H7 (cell line): Measurements from ENCODE around the gene TEX14. TPM values are rescaled to one million over a fixed set of nuclear protein-coding genes. Genes with fewer than 3 reads are reported as not detected.
A peak's percentile ranks its signal among the peaks of the same experiment; 100 is the strongest.
"Not testable (repeated sequence)": the region's sequence is repeated elsewhere in the genome, so short reads cannot be mapped to it uniquely, and the experiment has no call there.

Experiments
- DNase-seq: peaks from one replicate; pipeline ENCODE4 v3.0.0; 2012
- H3K27me3 ChIP-seq: 2 replicates; pipeline ENCODE4 v1.6.0; 2011; ENCODE audit warnings: mild to moderate bottlenecking, low read length; ENCODE audit not compliant: control insufficient read depth, insufficient read depth
- H3K36me3 ChIP-seq: replicated peaks from 2 replicates; pipeline ENCODE4 v1.5.1; 2011; ENCODE audit warnings: low read length; ENCODE audit not compliant: control insufficient read depth, insufficient read depth
- H3K4me3 ChIP-seq: 2 replicates; pipeline ENCODE4 v1.5.1; 2011; ENCODE audit warnings: low read depth, mild to moderate bottlenecking, control low read depth, low read length, moderate library complexity; ENCODE audit not compliant: insufficient read depth
- total RNA-seq: library from RNA; depleted of rRNA; stranded (reverse); fragments of >200 nt; shearing (Covaris generic); gene quantifications from 2 replicates; pipeline ENCODE4 v1.2.3, GENCODE V29; 2014

Gene TEX14
- total RNA-seq, 1 experiment from 2014 or later: 0.80 TPM

DNA sequence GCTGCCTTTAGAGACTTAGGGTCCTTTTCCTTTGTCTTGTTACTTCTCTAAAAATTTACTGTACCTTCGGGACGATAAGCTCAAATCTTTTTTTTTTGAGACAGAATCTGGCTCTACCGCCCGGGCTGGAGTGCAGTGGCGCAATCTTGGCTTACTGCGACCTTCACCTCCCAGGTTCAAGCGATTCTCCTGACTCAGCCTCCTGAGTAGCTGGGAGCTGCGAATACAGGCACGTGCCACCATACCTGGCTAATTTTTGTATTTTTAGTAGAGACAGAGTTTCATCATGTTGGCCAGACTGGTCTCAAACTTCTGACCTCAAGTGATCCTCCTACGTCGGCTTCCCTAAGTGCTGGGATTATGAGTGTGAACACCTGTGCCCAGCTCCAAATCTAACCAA, 7.9 kb upstream of the TEX14 start:
- Histone ChIP-seq H3K27me3 (no peaks in the 10 kb centered on the region), H3K36me3 (no peaks in the 10 kb centered on the region; the same call in 1 of the 2 replicates), H3K4me3 (no peak overlapping the region)
- no peak for DNase-seq

DNA sequence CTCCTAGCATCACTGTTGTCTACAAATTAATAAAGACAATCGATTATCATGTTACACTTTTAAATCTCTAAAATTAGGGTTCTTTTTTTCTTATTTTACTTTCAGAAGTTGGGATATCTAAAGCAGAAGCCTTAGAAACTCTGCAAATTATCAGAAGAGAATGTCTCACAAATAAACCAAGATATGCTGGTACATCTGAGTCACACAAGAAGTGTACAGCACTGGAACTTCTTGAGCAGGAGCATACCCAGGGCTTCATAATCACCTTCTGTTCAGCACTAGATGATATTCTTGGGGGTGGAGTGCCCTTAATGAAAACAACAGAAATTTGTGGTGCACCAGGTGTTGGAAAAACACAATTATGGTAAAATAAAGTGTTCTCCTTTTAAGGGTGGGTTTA, 3.0 kb upstream of the TEX14 start:
- H3K27me3 ChIP-seq: no peaks in the 10 kb centered on the region
- no peak overlapping the region for H3K4me3 ChIP-seq
- no peak for DNase-seq
- no peaks in the 10 kb centered on the region; the same call in 1 of the 2 replicates for H3K36me3 ChIP-seq

DNA sequence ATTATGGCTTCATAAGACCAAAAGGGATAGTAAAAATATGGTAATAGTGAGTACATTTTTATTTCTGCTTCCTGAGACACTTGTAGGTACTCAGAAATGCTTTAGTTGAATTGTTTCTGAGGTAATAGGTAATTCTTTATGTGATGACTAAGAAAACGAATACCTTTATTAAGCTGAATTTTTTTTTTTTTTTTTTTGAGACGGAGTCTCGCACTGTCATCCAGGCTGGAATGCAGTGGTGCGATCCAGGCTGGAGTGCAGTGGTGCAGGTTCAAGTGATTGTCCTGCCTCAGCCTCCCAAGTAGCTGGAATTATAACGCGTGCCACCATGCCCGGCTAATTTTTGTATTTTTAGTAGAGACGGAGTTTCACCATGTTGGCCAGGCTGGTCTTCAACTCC, 2.5 kb upstream of the TEX14 start:
- H3K36me3 ChIP-seq: no peaks in the 10 kb centered on the region; the same call in 1 of the 2 replicates
- no peaks in the 10 kb centered on the region for H3K27me3 ChIP-seq
- no peak overlapping the region for H3K4me3 ChIP-seq
- DNase-seq: no peak

DNA sequence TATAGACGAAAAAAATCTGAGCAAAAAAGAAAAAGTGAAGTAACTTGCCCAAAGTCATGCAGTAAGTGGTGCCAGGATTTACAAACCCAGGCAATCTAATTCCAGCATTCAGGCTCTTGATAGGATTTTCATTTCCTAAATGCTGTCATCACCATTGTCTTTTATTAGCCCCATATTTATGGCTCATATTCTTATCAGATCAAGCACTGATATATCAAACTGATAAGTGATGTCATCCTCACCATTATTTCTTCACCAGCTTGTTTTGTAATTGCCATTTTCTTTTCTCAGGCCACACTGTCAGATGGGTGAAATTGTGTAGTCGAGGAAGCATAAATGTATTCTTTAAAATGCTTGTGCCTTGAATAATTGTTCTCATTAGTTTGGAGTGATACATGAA, 1.9 kb upstream of the TEX14 start:
- Histone ChIP-seq H3K27me3 (no peaks in the 10 kb centered on the region), H3K4me3 (no peak overlapping the region)
- DNase-seq: no peak

DNA sequence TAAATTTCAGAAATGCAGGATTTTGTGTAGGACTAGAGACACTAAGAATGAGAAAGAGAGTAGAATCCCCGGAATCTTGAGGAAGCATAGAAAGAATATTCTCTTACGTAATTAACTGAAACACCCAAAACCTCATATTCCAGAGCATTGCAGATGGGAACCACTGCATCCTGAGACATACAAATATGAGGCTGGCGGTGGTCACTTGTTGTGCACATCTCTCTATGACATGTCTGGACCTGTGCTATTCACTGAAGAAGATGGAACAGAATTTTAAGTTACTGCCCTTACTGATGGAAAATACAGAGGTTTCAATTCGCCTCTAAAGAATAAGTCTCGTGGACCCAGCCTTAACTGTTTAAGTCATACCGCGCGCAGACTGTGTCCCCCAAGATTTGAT, 1.4 kb upstream of the TEX14 start:
- no peak for DNase-seq
- Histone ChIP-seq H3K4me3 (peak overlapping the region; percentile 47; the same call in 1 of the 2 replicates), H3K36me3 (no peaks in the 10 kb centered on the region), H3K27me3 (no peaks in the 10 kb centered on the region)

More for the DNA sequence above, 1.9 kb upstream of the TEX14 start:
- no peaks in the 10 kb centered on the region for H3K36me3 ChIP-seq

DNA sequence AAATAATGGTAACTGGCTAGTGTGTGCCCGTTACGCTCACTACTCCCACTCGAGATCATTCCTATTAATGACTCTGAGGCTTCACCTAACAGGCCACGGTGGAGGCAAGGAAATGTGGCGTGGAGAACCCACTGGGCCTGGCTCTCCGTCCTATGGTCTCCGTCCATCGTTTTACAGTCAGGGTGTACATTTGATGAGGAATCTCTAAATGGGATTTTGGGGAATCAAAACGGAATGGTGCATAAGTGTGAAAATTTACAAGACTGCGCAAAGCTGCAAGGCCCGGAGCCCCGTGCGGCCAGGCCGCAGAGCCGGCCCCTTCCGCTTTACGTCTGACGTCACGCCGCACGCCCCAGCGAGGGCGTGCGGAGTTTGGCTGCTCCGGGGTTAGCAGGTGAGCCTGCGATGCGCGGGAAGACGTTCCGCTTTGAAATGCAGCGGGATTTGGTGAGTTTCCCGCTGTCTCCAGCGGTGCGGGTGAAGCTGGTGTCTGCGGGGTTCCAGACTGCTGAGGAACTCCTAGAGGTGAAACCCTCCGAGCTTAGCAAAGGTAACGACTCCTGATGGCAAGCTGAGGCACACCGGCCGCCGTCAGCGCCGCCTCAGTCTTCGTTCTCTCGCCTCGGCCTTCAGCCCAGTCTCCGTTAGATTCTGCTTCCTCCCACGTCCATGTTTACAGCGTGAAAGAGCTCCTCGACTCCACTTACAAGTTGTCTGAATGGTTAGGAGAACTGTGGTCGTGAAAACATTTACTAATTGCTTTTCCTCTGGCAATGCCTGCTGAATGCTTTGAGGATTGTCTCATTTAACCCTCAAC, 602 bp upstream of the TEX14 start, which contains the start of gene RAD51C:
RAD51C (plus strand) TSS at position 364 of the 817 bp plus-strand sequence; CDS start at position 406, 42 bp downstream.
- DNase-seq: peak; percentile 80
- Histone ChIP-seq H3K36me3 (no peaks in the 10 kb centered on the region), H3K4me3 (peak within 1 kb of the TSS; percentile 47), H3K27me3 (no peaks in the 10 kb centered on the region)

DNA sequence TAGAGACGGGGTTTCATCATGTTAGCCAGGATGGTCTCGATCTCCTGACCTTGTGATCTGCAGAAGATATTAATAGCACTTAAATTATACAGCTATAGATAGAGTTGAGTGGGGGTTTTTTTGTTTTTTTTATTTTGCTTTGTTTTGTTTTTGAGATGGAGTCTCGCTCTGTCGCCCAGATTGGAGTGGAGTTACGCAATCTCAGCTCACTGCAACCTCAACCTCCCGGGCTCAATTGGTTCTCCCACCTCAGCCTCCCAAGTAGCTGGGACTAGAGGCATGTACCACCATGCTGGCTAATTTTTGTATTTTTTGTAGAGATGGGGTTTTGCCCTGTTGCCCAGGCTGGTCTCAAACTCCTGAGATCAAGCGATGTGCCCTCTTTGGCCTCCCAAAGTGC, 1.8 kb downstream of the TEX14 start:
- not testable (repeated sequence) for H3K4me3 ChIP-seq, H3K36me3 ChIP-seq, H3K27me3 ChIP-seq, DNase-seq

DNA sequence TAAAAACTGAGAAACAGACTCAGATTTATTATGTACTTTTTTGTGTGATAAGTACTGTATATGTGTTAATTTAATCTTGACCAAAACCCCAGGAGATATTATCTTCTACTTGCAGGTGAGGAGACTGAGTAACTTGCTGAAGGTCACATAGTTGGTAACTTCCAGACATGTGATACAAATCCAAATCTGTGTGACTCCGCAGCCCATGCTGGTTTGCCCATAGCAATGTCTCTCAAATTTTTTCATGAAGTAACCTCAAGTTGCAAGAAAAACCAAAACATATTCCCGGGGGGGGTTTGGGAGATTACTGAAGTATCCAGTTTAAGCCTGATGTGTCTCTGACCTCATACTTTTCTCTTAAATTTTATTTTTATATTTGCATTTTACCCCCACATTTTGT, 3.3 kb downstream of the TEX14 start:
- no peak for DNase-seq
- no peak overlapping the region for H3K4me3 ChIP-seq
- no peaks in the 10 kb centered on the region for H3K27me3 ChIP-seq

DNA sequence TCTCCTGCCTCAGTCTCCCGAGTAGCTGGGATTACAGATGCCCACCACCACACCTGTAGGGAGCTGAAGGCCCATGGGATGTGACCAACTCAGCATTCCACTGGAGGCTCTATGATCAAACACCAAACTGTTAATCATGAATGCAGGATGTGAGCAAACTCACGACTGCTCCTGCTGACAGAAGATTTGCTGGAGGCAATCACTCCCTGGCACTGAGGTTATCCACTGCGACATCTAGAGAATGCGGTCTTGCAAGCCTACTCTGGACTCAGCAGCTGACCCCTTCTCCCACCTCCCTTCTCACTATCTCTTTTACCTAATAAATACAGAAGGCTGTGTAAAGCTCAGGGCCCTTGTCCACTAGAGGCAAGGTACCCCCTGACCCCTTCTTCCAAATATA, 4.9 kb downstream of the TEX14 start:
- H3K36me3 ChIP-seq: no peaks in the 10 kb centered on the region
- H3K27me3 ChIP-seq: no peaks in the 10 kb centered on the region
- no peak overlapping the region for H3K4me3 ChIP-seq
- no peak for DNase-seq

More for the DNA sequence above, 3.3 kb downstream of the TEX14 start:
- H3K36me3 ChIP-seq: no peaks in the 10 kb centered on the region

DNA sequence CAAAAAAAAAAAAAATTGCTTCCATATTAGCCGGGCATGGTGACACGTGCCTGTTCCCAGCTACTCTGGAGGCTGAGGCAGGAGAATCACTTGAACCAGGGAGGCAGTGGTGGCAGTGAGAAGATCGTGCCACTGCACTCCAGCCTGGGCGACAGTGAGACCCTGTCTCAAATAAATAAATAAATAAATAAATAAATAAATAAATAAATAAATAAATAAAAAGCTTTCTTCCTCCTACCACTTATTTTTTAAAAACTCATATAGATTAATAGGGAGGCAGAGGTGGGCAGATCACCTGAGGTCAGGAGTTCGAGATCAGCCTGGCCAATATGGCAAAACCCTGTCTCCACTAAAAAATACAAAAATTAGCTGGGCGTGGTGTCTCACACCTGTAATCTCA, 7.4 kb downstream of the TEX14 start:
- H3K27me3 ChIP-seq, H3K36me3 ChIP-seq, DNase-seq, H3K4me3 ChIP-seq: not testable (repeated sequence)

DNA sequence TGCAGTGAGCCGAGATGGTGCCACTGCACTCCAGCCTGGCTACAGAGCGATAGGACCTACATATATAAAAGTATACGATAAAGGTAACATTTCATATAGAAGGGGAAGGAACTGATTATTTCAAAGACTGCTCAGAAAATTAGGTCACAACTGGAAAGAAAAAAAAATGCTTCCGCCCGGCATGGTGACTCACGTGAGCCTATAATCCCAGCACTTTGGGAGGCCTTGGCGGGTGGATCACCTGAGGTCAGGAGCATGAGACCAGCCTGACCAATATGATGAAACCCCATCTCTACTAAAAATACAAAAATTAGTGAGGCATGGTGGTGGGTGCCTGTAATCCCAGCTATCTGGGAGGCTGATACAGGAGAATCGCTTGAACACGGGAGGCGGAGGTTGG, 7.8 kb downstream of the TEX14 start:
- Histone ChIP-seq H3K4me3 (no peak overlapping the region), H3K36me3 (no peaks in the 10 kb centered on the region), H3K27me3 (no peaks in the 10 kb centered on the region)
- DNase-seq: no peak

DNA sequence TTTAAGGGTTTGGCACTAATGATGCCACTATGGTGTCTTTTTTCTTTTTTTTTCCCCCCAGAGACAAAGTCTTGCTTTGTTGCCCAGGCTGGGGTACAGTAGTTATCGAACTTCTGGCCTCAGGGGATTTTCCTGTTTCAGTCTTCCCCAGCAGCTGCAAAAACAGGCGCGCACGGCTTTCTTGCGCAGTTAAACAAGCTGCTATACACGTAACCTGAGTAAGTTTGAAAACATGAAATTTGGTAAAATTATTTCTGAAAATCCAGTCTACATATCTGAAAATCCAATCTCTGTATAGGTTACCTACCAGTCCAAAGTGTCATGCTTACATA, 11.8 kb downstream of the TEX14 start:
- no peak overlapping the region for H3K4me3 ChIP-seq
- no peak for DNase-seq
- no peaks in the 10 kb centered on the region for H3K27me3 ChIP-seq
- H3K36me3 ChIP-seq: no peaks in the 10 kb centered on the region

DNA sequence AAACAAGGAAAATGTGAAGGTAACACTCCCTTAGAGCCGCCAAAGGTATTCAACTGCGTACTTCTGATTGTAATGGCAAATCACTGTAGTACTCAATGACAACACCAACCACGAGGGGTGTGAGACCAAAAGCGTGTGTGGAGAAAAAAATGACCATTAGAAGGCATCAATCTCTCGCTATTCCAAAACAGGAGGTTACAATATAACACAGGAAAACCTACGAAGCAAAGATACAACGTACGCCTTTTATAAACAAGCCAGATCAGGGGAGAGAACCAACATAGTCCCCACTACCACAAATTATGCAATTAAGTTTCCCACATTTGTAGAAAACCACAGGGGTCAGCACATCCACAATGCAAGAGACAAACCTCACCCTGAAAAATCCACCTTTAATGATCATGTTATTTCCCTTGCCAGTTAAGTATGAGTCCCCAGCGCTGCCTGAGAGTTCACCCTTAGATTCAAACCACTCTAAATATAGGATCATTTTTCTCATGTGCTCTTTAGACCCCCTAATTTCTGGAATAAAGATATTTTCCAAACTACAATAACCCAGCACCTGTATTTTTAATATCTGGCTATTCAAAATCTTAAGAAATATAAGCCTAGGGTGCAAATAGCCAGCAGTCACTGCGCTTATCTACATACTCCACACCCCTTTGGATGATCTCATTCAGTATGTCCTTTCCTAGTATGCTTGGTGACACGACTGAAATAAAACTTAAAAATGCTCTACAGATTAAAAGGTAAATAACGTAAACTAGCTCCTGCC, 12.4 kb downstream of the TEX14 start:
- Histone ChIP-seq H3K27me3 (no peaks in the 10 kb centered on the region), H3K4me3 (no peak overlapping the region), H3K36me3 (no peaks in the 10 kb centered on the region)
- no peak for DNase-seq

DNA sequence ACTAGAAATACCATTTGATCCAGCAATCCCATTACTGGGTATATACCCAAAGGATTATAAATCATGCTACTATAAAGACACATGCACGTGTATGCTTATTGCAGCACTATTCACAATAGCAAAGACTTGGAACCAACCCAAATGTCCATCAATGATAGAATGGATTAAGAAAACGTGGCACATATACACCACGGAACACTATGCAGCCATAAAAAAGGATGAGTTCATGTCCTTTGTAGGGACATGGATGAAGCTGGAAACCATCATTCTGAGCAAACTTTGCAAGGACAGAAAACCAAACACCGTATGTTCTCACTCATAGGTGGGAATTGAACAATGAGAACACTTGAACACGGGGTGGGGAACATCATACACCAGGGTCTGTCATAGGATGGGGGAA, 13.6 kb downstream of the TEX14 start:
- H3K27me3 ChIP-seq, DNase-seq, H3K4me3 ChIP-seq, H3K36me3 ChIP-seq: not testable (repeated sequence)
